HUES48 (cell line): ENCODE measurements around the gene TPST1.
"Not testable (repeated sequence)": the region's sequence is repeated elsewhere in the genome, so short reads cannot be mapped to it uniquely, and the experiment has no call there.

Experiments
- H3K27ac ChIP-seq: one replicate; pipeline ENCODE4 v1.7.0; 2013; ENCODE audit warnings: low read depth, low read length, inconsistent platforms
- H3K27me3 ChIP-seq: 2 replicates; pipeline ENCODE4 v1.6.1; 2013; ENCODE audit warnings: mild to moderate bottlenecking, low read length; ENCODE audit not compliant: control insufficient read depth, insufficient read depth
- H3K36me3 ChIP-seq: 2 replicates; pipeline ENCODE4 v1.6.1; 2013; ENCODE audit warnings: low read length; ENCODE audit not compliant: control insufficient read depth, insufficient read depth
- H3K4me1 ChIP-seq: 2 replicates; pipeline ENCODE4 v1.6.1; 2013; ENCODE audit warnings: mild to moderate bottlenecking, low read length; ENCODE audit not compliant: control insufficient read depth, insufficient read depth
- H3K4me3 ChIP-seq: 2 replicates; pipeline ENCODE4 v1.5.1; 2013; ENCODE audit warnings: mild to moderate bottlenecking, low read depth, low read length
- H3K9ac ChIP-seq: 2 replicates; pipeline ENCODE4 v1.6.1; 2013; ENCODE audit warnings: mild to moderate bottlenecking, low read depth, low read length, moderate library complexity
- H3K9me3 ChIP-seq: 2 replicates; pipeline ENCODE4 v1.6.1; 2013; ENCODE audit warnings: low read length; ENCODE audit not compliant: control insufficient read depth, insufficient read depth

Gene TPST1

DNA sequence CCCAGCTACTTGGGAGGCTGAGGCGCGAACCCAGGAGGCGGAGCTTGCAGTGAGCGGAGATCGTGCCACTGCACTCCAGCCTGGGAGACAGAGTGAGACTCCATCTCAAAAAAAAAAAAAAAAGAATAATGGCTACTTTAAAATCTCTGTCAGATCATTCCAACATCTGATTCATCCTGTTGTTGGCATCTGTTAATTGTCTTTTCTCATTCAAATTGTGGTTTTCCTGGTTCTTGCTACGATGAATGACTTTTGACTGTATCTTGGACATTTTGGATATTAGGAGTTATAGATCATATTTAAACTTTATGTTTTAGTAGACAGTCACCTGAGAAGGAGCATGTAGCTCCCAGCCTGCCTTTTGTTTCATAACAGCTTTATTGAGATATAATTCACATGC is 8.5 kb downstream of the TPST1 start:
- H3K9ac ChIP-seq, result no peak overlapping the region
- H3K27me3 ChIP-seq, result no peaks in the 10 kb centered on the region
- no peak overlapping the region for H3K4me3 ChIP-seq
- no peak overlapping the region for H3K27ac ChIP-seq
- peaks cover 8% of the 10 kb centered on the region; the same call in 1 of the 2 replicates for H3K36me3 ChIP-seq
- no peaks in the 10 kb centered on the region for H3K9me3 ChIP-seq
- H3K4me1 ChIP-seq, result no peaks in the 10 kb centered on the region

DNA sequence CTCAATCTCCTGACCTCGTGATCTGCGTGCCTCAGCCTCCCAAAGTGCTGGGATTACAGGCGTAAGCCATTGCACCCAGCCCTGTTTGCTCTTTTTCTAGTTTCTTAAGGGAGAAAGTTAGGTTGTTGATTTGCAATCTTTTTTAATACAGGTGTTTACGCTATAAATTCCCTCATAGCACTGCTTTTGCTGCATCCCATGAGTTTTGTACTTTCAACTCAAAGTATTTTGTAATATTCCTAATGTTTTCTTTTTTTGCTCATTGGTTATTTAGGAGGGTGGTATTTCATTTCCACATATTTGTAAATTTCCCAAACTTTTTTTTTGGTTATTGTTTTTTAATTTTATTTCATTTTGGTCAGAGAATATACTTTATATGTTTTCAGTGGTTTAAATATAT is 11.6 kb downstream of the TPST1 start:
- Histone ChIP-seq H3K9ac (no peak overlapping the region), H3K4me1 (no peaks in the 10 kb centered on the region), H3K27me3 (no peaks in the 10 kb centered on the region), H3K4me3 (no peak overlapping the region), H3K9me3 (no peaks in the 10 kb centered on the region), H3K36me3 (no peaks in the 10 kb centered on the region), H3K27ac (no peak overlapping the region)

DNA sequence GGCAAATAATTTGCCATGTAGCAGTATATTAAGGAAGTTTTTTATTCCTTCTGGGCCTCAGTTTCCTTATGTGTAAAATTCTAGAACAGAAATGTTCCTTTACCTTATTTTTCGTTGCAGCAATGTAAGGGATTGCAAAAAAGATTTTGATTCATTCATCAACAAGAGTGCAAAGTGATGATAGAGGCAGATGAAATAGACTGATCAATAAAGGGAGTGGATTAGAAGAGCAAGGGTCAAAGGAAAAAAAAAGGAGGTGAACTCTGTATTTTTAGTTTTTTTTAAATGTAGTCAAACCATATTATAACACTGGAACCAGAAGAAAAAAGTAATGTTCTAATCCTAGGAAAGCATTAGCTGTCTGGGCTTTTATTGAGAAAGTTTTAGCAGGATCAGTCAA is 14.7 kb downstream of the TPST1 start:
- no peaks in the 10 kb centered on the region for H3K4me1 ChIP-seq
- H3K27ac ChIP-seq, result no peak overlapping the region
- H3K27me3 ChIP-seq, result no peaks in the 10 kb centered on the region
- H3K4me3 ChIP-seq, result no peak overlapping the region
- H3K36me3 ChIP-seq, result no peaks in the 10 kb centered on the region
- no peaks in the 10 kb centered on the region for H3K9me3 ChIP-seq
- H3K9ac ChIP-seq, result no peak overlapping the region

DNA sequence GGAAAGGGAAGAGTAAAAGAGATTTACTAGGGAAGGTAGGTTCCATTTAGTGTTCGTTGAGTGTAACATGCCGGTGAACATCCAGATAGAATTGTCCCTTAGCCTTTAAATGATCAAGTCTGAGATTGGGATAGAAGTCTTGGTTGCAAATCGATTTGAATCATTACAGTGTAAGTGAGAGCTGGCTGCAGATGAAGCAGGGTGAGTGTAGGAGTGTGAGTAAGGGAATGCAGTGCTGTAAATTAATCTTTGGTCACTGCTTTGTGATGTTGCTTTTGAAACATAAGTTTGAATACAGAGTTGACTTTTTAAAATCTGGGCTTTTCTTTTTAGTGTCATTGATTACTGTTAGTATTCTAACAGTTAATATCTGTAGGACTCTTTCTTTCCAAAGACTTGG is 16.3 kb downstream of the TPST1 start:
- no peak overlapping the region for H3K27ac ChIP-seq
- H3K9me3 ChIP-seq, result no peaks in the 10 kb centered on the region
- H3K27me3 ChIP-seq, result no peaks in the 10 kb centered on the region
- no peaks in the 10 kb centered on the region for H3K4me1 ChIP-seq
- H3K4me3 ChIP-seq, result no peak overlapping the region
- no peak overlapping the region for H3K9ac ChIP-seq
- no peaks in the 10 kb centered on the region for H3K36me3 ChIP-seq

DNA sequence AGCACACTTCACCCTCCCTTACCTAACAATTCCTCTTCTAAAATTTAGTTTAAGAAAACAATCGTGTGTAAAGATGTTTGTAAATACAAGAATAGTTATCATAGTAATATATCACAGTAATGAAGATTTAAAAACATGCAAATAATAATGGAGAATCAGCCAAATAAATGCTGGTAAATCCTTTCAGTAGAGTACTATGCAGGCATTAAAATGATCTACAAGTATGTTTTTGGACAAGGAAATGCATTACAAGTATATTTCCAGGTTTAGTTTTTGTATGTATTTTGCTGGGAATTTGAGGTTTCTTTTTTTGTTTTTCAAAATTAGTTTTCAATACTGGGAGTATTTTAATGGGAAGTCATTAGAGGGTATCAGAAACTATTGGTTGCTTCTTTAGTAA is 22.7 kb downstream of the TPST1 start:
- no peak overlapping the region for H3K4me3 ChIP-seq
- H3K27me3 ChIP-seq, result no peaks in the 10 kb centered on the region
- no peak overlapping the region for H3K27ac ChIP-seq
- no peaks in the 10 kb centered on the region for H3K4me1 ChIP-seq
- H3K9ac ChIP-seq, result no peak overlapping the region
- H3K36me3 ChIP-seq, result no peaks in the 10 kb centered on the region
- 0 out of 2 replicates have a peak, but pooled peaks cover 3% of the 10 kb centered on the region for H3K9me3 ChIP-seq

DNA sequence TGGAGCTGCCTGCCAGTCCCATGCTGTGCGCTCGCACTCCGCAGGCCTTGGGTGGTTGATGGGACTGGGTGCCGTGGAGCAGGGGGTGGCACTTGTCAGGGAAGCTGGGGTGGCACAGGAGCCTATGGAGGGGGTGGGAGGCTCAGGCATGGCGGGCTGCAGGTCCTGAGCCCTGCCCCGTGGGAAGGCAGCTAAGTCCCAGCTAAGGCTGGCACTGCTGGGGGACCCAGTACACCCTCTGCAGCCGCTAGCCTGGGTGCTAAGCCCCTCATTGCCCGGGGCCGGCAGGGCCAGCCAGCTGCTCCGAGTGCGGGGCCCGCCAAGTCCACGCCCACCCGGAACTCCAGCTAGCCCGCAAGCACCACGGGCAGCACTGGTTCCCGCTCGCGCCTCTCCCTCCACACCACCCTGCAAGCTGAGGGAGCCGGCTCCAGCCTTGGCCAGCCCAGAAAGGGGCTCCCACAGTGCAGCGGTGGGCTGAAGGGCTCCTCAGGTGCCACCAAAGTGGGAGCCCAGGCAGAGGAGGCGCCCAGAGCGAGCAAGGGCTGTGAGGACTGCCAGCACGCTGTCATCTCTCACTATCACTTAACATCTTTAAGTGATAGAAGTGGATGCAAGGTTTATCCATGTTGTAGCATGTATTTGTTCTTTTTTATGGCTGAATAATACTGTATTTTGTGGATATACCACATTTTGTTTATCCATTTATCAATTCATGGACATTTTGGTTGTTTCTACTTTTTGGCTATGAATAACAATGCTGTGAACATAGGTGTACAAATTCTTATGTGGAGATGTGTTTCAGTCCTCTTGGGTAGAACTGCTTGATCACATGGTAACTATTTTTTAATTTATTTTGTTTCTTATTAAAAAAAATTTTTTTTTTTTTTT is 26.4 kb downstream of the TPST1 start:
- not testable (repeated sequence) for H3K4me1 ChIP-seq, H3K9ac ChIP-seq, H3K36me3 ChIP-seq, H3K27ac ChIP-seq, H3K27me3 ChIP-seq, H3K9me3 ChIP-seq, H3K4me3 ChIP-seq

DNA sequence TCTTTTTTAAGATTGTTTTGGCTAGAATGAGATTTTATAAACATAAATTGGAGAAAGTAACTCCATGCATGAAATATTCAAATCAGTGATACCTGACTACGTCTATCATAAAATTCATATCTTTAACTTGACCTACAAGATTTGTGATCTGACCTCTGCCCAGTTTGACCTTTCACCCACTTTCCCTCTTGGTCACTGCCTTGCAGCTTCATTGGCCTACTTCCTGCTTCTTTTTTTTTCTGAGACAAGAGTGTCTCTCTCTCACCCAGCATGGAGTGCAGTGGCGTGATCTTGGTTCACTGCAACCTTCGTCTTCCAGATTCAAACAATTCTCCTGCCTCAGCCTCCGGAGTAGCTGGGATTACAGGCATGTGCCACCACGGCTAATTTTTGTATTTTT is 28.5 kb downstream of the TPST1 start:
- Histone ChIP-seq H3K9me3 (0 out of 2 replicates have a peak, but pooled peaks cover 3% of the 10 kb centered on the region), H3K27ac (no peak overlapping the region), H3K4me3 (no peak overlapping the region), H3K9ac (no peak overlapping the region), H3K27me3 (no peaks in the 10 kb centered on the region), H3K4me1 (no peaks in the 10 kb centered on the region; the same call in 1 of the 2 replicates), H3K36me3 (no peaks in the 10 kb centered on the region)

DNA sequence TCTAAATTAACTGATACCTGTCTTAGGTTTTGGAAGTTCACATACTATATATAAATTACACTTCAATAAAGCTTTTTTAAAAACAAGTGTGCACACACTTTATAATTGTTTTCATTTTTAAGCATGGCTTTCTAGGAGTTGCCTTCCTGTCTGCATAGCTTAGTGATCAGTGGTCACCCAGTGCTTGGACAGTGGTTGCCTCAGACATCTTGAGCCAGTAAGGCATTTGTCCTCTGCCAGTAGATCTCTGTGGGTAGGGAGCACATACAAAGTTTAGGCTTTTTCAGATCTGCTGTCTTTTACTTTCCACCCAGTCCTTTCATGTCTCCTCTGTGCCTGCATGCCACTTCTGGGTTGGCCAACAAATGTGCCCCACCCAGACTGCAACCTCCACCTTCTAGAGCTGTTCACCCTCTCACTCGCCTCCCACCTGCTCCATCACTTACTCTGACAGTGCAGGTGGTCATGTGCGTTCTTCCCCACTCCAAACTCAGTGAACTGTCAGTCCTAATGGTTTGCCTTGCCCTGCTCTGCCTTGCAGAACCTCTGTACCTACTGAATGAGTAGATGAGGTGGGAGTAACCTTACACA is 31.7 kb downstream of the TPST1 start:
- no peak overlapping the region for H3K9ac ChIP-seq
- 0 out of 2 replicates have a peak, but pooled peaks cover 1% of the 10 kb centered on the region for H3K9me3 ChIP-seq
- H3K36me3 ChIP-seq, result no peaks in the 10 kb centered on the region; the same call in 1 of the 2 replicates
- H3K27ac ChIP-seq, result no peak overlapping the region
- no peaks in the 10 kb centered on the region; the same call in 1 of the 2 replicates for H3K4me1 ChIP-seq
- H3K27me3 ChIP-seq, result no peaks in the 10 kb centered on the region
- no peak overlapping the region for H3K4me3 ChIP-seq

DNA sequence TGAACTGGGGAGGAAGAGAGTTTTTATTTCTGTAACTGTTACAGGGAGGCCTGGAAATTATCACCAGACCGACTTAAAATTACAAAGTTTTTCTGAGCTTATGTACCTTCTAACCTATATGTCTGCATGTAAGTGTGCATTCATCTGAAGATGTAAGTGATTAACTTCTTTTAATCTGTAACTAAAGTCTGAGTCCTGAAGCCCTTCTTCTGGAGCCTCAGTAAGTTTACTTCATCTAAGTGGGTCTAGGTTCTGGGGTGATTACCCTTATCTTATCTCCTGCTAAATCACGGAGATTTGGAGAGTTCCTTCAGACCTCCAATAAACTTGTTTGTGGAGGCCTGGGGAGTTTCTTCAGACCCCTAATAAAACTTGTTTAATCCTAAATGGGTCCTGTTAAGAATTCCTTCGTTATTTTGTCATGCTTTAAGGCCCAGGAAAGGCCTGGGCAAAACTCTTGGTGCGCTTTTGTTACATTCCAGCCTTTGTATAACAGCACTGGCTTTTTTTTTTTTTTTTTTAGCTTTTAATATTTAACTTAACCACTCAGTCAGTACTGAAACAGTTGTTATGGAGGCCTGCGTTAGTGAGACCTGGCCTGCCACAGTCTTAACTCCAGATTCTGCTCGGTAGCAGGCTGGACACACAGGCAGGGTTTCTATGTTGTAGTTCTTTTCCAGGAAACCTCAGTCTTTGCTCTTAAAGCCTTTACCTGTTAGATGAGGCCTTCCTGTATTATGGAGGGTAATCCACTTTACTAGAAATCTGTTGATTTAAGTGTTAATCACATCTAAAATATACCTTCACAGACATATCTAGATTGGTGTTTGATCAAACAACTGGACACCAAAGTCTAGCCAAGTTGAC is 33.0 kb downstream of the TPST1 start:
- Histone ChIP-seq H3K27me3 (no peaks in the 10 kb centered on the region), H3K36me3 (no peaks in the 10 kb centered on the region; the same call in 1 of the 2 replicates), H3K4me1 (no peaks in the 10 kb centered on the region; the same call in 1 of the 2 replicates), H3K9ac (no peak overlapping the region), H3K4me3 (no peak overlapping the region), H3K27ac (no peak overlapping the region), H3K9me3 (no peaks in the 10 kb centered on the region)

DNA sequence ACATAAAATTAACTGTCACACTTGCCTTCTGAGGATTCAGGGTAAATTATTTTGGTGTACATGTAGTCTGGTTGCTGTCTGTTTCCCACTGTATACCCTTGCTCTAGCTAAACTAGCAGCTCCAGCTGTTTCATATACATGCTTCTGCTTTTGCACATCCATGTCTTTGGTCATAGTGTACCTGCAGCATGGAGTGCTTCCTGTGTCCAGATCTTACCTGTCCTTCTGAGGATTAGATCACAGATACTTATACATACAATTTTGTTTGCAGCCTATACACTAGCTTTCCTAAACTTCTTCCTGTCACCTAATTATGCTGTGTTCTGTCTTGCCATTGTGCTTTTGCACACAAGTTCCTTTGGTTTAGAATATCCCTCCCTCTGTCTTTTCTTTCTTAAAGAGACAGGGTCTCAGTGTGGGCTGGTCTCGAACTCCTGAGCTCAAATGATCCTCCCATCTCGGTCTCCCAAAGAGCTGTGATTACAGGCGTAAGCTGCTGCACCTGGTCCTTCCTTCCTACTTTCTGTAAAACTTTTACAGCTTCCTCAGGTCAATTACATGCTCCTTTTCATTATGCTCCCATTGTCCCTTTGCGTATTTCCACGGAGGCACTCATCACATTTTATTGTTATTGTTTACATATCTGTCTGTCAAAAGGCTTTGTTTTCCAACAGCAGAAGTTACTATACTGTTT is 33.8 kb downstream of the TPST1 start:
- Histone ChIP-seq H3K4me1 (no peaks in the 10 kb centered on the region), H3K4me3 (no peak overlapping the region), H3K27ac (no peak overlapping the region), H3K36me3 (no peaks in the 10 kb centered on the region; the same call in 1 of the 2 replicates), H3K9me3 (no peaks in the 10 kb centered on the region), H3K27me3 (no peaks in the 10 kb centered on the region), H3K9ac (no peak overlapping the region)
